Activated CD8-positive, alpha-beta T cell treated with anti-CD3 and anti-CD28 coated beads for 36 hours (primary cell): ENCODE results near the gene GPC5. TPM values are rescaled to one million over a fixed set of nuclear protein-coding genes. Genes with fewer than 3 reads are reported as not detected.
"Not testable (repeated sequence)": the region's sequence is repeated elsewhere in the genome, so short reads cannot be mapped to it uniquely, and the experiment has no call there.

Experiments
- ATAC-seq: fragments of 200-7000 bp; cut with Tn5 transposase; one replicate; pipeline ENCODE4 v1.10.0; 2021; ENCODE audit warnings: mild to moderate bottlenecking, moderate library complexity
- CTCF ChIA-PET: fragments of 350-600 bp; sonication (Branson Sonifier 250); formaldehyde crosslinking; loops from one replicate; lab custom pipeline; 2021; ENCODE audit warnings: antibody characterized with exemption; lab: Charles Lee
- POLR2A ChIA-PET: fragments of 350-600 bp; sonication (Branson Sonifier 250); formaldehyde crosslinking; loops from one replicate; lab custom pipeline; 2021; ENCODE audit warnings: antibody characterized with exemption; lab: Charles Lee
- DNase-seq: peaks from one replicate; pipeline ENCODE4 v3.0.0-alpha.2; 2020
- H3K27ac Mint-ChIP-seq: one replicate; pipeline ENCODE4 v1.8.0; 2021; ENCODE audit warnings: mild to moderate bottlenecking, mixed read lengths
- H3K27me3 Mint-ChIP-seq: one replicate; pipeline ENCODE4 v1.8.0; 2021; ENCODE audit warnings: mixed read lengths
- H3K36me3 Mint-ChIP-seq: one replicate; pipeline ENCODE4 v1.8.0; 2021; ENCODE audit warnings: low read depth, mixed read lengths
- H3K4me1 Mint-ChIP-seq: one replicate; pipeline ENCODE4 v1.8.0; 2021; ENCODE audit warnings: low read depth, mixed read lengths
- H3K4me3 Mint-ChIP-seq: one replicate; pipeline ENCODE4 v1.8.0; 2021; ENCODE audit warnings: mild to moderate bottlenecking, moderate library complexity, mixed read lengths
- H3K9me3 Mint-ChIP-seq: one replicate; pipeline ENCODE4 v1.8.0; 2021; ENCODE audit warnings: mixed read lengths
- intact Hi-C: fragments of 100-400 bp; cut with micrococcal nuclease; formaldehyde crosslinking; loops from one replicate; pipeline ENCODE4 v1.10.0; 2022
- total RNA-seq, 2 experiments: library from RNA; stranded (reverse); gene quantifications; one replicate each; pipeline ENCODE4 v1.2.3, GENCODE V29; 2021
- TF ChIP-seq, protein P1 (sequence below): fragments of 200-600 bp; IDR thresholded peaks from one replicate; pipeline ENCODE4 v1.8.0; 2022; ENCODE audit warnings: antibody characterized with exemption, mild to moderate bottlenecking

GPC5 gene
- total RNA-seq, 2 experiments from 2014 or later = 0.13 to 0.14 TPM

DNA sequence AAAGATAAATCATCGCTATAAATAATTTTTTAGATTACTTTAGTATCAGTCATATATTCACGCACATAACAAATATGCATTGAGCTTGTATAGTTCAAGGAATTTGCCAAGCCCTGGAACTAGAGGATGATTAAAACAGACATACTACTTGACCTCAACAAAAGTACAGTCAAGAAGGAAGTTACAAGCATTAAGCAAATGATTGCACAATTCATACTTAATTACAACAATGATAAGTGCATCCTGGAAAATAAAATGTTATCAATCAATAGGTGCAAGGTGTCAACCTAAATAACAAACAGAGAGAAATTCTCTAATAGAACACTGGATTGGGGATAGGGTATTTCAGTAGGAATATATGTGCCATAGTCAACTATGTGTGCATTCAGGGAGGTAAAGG is 491.2 kb downstream of the GPC5 start:
- Mint-ChIP-seq H3K4me3 (no peak overlapping the region), H3K27ac (no peak overlapping the region), H3K9me3 (peaks cover 4% of the 10 kb centered on the region), H3K27me3 (no peaks in the 10 kb centered on the region), H3K4me1 (no peaks in the 10 kb centered on the region), H3K36me3 (no peaks in the 10 kb centered on the region)
- ATAC-seq = no peak
- no peak for DNase-seq
- intact Hi-C loops = no loop called here
- TF ChIP-seq, protein P1, sequence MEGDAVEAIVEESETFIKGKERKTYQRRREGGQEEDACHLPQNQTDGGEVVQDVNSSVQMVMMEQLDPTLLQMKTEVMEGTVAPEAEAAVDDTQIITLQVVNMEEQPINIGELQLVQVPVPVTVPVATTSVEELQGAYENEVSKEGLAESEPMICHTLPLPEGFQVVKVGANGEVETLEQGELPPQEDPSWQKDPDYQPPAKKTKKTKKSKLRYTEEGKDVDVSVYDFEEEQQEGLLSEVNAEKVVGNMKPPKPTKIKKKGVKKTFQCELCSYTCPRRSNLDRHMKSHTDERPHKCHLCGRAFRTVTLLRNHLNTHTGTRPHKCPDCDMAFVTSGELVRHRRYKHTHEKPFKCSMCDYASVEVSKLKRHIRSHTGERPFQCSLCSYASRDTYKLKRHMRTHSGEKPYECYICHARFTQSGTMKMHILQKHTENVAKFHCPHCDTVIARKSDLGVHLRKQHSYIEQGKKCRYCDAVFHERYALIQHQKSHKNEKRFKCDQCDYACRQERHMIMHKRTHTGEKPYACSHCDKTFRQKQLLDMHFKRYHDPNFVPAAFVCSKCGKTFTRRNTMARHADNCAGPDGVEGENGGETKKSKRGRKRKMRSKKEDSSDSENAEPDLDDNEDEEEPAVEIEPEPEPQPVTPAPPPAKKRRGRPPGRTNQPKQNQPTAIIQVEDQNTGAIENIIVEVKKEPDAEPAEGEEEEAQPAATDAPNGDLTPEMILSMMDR = no peak
- CTCF ChIA-PET = no interaction called here
- POLR2A ChIA-PET = no interaction called here

DNA sequence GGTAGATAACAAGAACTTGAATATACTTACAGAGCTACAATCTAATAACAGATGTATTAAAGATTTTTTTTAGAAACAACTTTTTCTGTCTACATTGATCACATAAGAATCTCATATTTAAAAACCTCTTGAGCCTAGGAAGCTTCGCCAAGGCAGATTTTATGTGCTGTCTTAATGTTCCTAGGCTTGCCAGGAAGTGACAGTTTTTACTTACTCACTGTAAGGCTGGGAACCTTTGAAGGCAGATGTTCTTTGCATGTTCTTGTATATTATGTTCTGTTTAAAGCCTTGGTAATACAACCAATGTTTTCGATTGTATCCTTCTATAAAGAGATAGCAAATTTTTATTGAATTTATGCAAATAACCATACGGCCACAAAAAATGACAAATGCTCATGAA is 492.7 kb downstream of the GPC5 start:
- Mint-ChIP-seq H3K36me3 (no peaks in the 10 kb centered on the region), H3K4me1 (no peaks in the 10 kb centered on the region), H3K9me3 (peaks cover 4% of the 10 kb centered on the region), H3K4me3 (no peak overlapping the region), H3K27ac (no peak overlapping the region), H3K27me3 (no peaks in the 10 kb centered on the region)
- CTCF ChIA-PET = no interaction called here
- TF ChIP-seq, protein P1 = no peak
- DNase-seq (no peak), ATAC-seq (no peak)
- intact Hi-C loops = no loop called here
- POLR2A ChIA-PET = no interaction called here

DNA sequence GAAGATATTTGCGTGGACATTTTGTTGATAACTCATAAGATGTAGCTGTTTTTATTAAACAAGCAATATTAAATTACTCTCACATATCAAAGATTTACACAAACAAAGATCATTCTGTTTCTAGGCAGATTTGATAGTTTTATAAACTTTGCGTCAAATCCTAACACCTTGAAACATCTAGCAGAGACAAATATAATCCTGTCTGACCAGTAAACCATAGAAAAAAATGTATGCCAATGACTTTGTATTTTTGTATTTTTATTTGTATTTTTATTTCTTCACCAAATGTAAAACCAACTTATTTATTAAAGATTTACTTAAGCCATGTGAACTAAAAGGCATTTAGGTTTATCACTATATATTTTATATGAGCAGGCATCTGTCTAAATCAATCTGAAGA is 494.6 kb downstream of the GPC5 start:
- Mint-ChIP-seq H3K9me3 (no peaks in the 10 kb centered on the region), H3K36me3 (no peaks in the 10 kb centered on the region), H3K27ac (no peak overlapping the region), H3K27me3 (no peaks in the 10 kb centered on the region), H3K4me3 (no peak overlapping the region), H3K4me1 (no peaks in the 10 kb centered on the region)
- CTCF ChIA-PET = no interaction called here
- no peak for ATAC-seq
- no peak for DNase-seq
- intact Hi-C loops = no loop called here
- TF ChIP-seq, protein P1 = no peak
- POLR2A ChIA-PET = no interaction called here

DNA sequence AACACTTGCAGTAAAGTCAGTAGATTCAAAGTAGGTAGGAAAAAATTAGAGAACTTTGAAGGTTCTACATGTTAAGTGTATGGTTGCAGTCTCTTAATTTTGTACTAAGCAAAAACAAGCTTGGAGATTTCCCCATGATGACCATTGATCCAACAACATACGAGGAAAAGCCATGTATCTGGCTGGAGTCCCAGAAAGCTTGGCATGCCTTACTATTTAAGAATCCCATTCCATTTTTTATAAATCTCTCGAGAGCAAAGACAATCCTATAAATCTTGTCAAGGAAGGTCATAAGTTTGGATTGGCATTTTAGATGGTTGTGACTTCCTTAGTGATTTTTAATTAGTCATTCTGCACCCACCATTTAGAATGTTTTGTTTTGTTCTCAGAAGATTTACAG is 495.9 kb downstream of the GPC5 start:
- no peaks in the 10 kb centered on the region for H3K4me1 Mint-ChIP-seq
- H3K36me3 Mint-ChIP-seq = no peaks in the 10 kb centered on the region
- ChIA-PET POLR2A (no interaction called here), CTCF (no interaction called here)
- no peaks in the 10 kb centered on the region for H3K27me3 Mint-ChIP-seq
- TF ChIP-seq, protein P1 = no peak
- H3K27ac Mint-ChIP-seq = no peak overlapping the region
- H3K4me3 Mint-ChIP-seq = no peak overlapping the region
- DNase-seq (no peak), ATAC-seq (no peak)
- intact Hi-C loops = no loop called here
- no peaks in the 10 kb centered on the region for H3K9me3 Mint-ChIP-seq

DNA sequence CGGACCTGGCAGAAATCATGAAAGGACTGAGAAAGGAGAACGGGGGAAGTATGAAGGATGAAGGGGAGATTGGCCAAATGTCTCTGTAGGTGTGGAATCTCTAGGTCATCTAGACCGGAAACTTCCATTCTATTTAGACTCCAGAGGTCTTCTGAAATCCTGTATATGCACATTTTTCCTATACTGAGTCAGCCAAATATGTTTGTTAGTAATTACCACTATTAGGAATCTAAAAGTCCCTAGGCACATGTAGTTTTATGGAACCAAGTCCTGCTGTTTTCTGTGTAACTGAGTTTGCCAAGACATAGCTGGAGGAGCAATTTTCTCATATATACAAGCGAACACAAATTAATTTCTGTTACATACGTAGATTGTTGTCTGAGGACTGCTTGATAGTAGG is 498.1 kb downstream of the GPC5 start:
- TF ChIP-seq, protein P1 = no peak
- no peak overlapping the region for H3K4me3 Mint-ChIP-seq
- no peak overlapping the region for H3K27ac Mint-ChIP-seq
- no peaks in the 10 kb centered on the region for H3K27me3 Mint-ChIP-seq
- H3K9me3 Mint-ChIP-seq = no peaks in the 10 kb centered on the region
- H3K4me1 Mint-ChIP-seq = no peaks in the 10 kb centered on the region
- no peaks in the 10 kb centered on the region for H3K36me3 Mint-ChIP-seq
- intact Hi-C loops = no loop called here
- ChIA-PET POLR2A (no interaction called here), CTCF (no interaction called here)
- DNase-seq (no peak), ATAC-seq (no peak)

DNA sequence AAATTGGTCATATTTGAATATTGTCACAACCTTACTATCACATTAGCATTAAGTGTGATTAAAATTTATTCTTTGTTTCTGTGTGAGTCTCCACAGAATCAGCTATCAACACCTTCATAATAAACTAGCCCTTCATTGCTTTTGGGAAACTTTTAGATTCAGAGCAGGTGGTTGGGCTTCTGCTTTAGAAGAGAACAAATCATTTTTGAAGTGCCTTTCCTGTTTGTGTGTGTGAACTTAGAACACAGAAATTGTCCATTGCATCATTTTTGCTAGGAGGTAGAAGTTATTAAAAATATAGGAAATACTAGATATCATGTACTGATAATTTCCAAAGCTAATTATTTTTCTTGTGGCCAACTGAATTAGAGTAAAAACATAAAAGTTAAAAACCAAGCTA is 500.6 kb downstream of the GPC5 start:
- H3K4me3 Mint-ChIP-seq, CTCF ChIA-PET, H3K36me3 Mint-ChIP-seq, H3K27ac Mint-ChIP-seq, DNase-seq, POLR2A ChIA-PET, H3K9me3 Mint-ChIP-seq, H3K4me1 Mint-ChIP-seq, H3K27me3 Mint-ChIP-seq, ATAC-seq, intact Hi-C loops: not testable (repeated sequence)
